K562 (cell line): ENCODE measurements around the gene SRL. TPM values are rescaled to one million over a fixed set of nuclear protein-coding genes. Genes with fewer than 3 reads are reported as not detected.

Experiments used
- ARNT ChIP-seq, 2 experiments: fragments of 450-650 bp; IDR thresholded peaks; 2 replicates each; pipeline ENCODE4 v1.6.1; 2016; ENCODE audit warnings: mild to moderate bottlenecking in 1 of 2
- HDAC6 ChIP-seq: IDR thresholded peaks from 2 replicates; pipeline ENCODE4 v1.6.1; 2012; ENCODE audit warnings: low read depth, mild to moderate bottlenecking, control low read depth, inconsistent platforms, low read length, moderate library complexity
- HLTF ChIP-seq: fragments of 450-650 bp; IDR thresholded peaks from 2 replicates; pipeline ENCODE4 v1.6.1; 2016
- KLF13 ChIP-seq: fragments of 450-650 bp; IDR thresholded peaks from 2 replicates; pipeline ENCODE4 v1.6.1; 2016; ENCODE audit warnings: missing genetic modification characterization, low read depth, mild to moderate bottlenecking, missing compliant biosample characterization, moderate library complexity, borderline replicate concordance
- L3MBTL2 ChIP-seq: fragments of 450-650 bp; IDR thresholded peaks from 2 replicates; pipeline ENCODE4 v1.6.1; 2016; ENCODE audit warnings: mild to moderate bottlenecking, moderate library complexity
- PRPF4 ChIP-seq: fragments of 200-400 bp; formaldehyde crosslinking; IDR thresholded peaks from one replicate; pipeline ENCODE4 v1.6.1; 2017; ENCODE audit warnings: low read length, low read depth, mild to moderate bottlenecking; ENCODE audit not compliant: insufficient read depth, poor library complexity, severe bottlenecking
- SMAD3 ChIP-seq: fragments of 450-650 bp; formaldehyde crosslinking; conservative IDR thresholded peaks from 2 replicates; pipeline ENCODE4 v1.4.0; 2020; ENCODE audit warnings: mild to moderate bottlenecking
- polyA plus RNA-seq, 8 experiments: library from polyadenylated mRNA; depleted of rRNA in 4 of 8; stranded (reverse) in 5 of 8; unstranded in 3 of 8; fragments of >200 nt; fragmentation: Nextera tagmentation in 2 of 8; fragmentation: Illumina TruSeq in 1 of 8; extraction: Ambion mirVana in 2 of 8; extraction: Trizol in 1 of 8; gene quantifications; 2 replicates each; pipeline versions ENCODE4 v1.2.1 to v1.2.3, GENCODE V29; 2011 to 2014; ENCODE audit warnings: inconsistent platforms in 1 of 8, missing spikeins in 1 of 8
- total RNA-seq, 7 experiments: library from RNA; depleted of rRNA in 6 of 7; stranded (reverse); fragments of >200 nt in 6 of 7; fragmentation: Illumina TruSeq in 2 of 7; extraction: Trizol in 2 of 7; gene quantifications; 2 replicates each; pipeline versions ENCODE4 v1.2.1 to v1.2.3, GENCODE V29; 2011 to 2021; ENCODE audit warnings: low replicate concordance in 1 of 7
- TF ChIP-seq, protein P1 (sequence below): sonication (generic); formaldehyde crosslinking; IDR thresholded peaks from 2 replicates; pipeline ENCODE4 v1.8.1; 2023; ENCODE audit warnings: missing genetic modification reagents, mild to moderate bottlenecking, borderline replicate concordance
- TF ChIP-seq, protein P2 (sequence below): fragments of 450-650 bp; IDR thresholded peaks from 2 replicates; pipeline ENCODE4 v1.6.1; 2017; ENCODE audit warnings: mild to moderate bottlenecking, moderate library complexity
- TF ChIP-seq, protein P3 (sequence below): fragments of 150-350 bp; conservative IDR thresholded peaks from 2 replicates; pipeline ENCODE4 v1.6.1; 2014; ENCODE audit warnings: low read length
- TF ChIP-seq, protein P4 (sequence below): fragments of 450-650 bp; IDR thresholded peaks from 2 replicates; pipeline ENCODE4 v1.6.1; 2016; ENCODE audit warnings: low read depth, mild to moderate bottlenecking, moderate library complexity

The SRL gene
- total and polyA plus RNA-seq, 9 of the 15 experiments (the other 6 are each of a cell fraction or from before 2014, with no cell fraction given), result 0.01 TPM; not detected in 8

DNA sequence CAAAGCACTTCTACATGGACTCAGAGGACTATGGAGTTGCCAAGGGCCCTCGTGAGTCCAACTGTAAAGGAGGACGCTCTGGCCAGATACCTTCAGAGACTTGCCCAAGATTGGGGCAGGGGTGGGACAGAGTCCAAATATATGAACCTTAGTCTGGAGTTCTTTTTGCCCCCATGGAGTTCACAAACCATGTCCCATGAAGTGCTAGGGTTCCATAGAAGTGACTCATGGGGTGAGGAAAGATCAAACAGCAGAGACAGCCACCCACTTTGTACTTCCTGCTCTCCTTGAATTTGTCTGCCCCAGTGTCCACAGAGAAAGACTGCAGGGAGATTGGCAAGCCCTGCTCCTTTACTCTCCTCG lies 29.0 kb downstream of the SRL start (continued):
- TF ChIP-seq, protein P1, sequence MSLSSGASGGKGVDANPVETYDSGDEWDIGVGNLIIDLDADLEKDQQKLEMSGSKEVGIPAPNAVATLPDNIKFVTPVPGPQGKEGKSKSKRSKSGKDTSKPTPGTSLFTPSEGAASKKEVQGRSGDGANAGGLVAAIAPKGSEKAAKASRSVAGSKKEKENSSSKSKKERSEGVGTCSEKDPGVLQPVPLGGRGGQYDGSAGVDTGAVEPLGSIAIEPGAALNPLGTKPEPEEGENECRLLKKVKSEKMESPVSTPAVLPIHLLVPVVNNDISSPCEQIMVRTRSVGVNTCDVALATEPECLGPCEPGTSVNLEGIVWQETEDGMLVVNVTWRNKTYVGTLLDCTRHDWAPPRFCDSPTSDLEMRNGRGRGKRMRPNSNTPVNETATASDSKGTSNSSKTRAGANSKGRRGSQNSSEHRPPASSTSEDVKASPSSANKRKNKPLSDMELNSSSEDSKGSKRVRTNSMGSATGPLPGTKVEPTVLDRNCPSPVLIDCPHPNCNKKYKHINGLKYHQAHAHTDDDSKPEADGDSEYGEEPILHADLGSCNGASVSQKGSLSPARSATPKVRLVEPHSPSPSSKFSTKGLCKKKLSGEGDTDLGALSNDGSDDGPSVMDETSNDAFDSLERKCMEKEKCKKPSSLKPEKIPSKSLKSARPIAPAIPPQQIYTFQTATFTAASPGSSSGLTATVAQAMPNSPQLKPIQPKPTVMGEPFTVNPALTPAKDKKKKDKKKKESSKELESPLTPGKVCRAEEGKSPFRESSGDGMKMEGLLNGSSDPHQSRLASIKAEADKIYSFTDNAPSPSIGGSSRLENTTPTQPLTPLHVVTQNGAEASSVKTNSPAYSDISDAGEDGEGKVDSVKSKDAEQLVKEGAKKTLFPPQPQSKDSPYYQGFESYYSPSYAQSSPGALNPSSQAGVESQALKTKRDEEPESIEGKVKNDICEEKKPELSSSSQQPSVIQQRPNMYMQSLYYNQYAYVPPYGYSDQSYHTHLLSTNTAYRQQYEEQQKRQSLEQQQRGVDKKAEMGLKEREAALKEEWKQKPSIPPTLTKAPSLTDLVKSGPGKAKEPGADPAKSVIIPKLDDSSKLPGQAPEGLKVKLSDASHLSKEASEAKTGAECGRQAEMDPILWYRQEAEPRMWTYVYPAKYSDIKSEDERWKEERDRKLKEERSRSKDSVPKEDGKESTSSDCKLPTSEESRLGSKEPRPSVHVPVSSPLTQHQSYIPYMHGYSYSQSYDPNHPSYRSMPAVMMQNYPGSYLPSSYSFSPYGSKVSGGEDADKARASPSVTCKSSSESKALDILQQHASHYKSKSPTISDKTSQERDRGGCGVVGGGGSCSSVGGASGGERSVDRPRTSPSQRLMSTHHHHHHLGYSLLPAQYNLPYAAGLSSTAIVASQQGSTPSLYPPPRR (CRISPR knock-in tag), result no peak
- TF ChIP-seq, protein P2, sequence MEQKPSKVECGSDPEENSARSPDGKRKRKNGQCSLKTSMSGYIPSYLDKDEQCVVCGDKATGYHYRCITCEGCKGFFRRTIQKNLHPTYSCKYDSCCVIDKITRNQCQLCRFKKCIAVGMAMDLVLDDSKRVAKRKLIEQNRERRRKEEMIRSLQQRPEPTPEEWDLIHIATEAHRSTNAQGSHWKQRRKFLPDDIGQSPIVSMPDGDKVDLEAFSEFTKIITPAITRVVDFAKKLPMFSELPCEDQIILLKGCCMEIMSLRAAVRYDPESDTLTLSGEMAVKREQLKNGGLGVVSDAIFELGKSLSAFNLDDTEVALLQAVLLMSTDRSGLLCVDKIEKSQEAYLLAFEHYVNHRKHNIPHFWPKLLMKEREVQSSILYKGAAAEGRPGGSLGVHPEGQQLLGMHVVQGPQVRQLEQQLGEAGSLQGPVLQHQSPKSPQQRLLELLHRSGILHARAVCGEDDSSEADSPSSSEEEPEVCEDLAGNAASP, result no peak
- TF ChIP-seq KLF13 (tag), result no peak
- no peak for TF ChIP-seq ARNT (IDR thresholded peaks at IDR 0.05)
- TF ChIP-seq HDAC6, result no peak
- TF ChIP-seq, protein P3, sequence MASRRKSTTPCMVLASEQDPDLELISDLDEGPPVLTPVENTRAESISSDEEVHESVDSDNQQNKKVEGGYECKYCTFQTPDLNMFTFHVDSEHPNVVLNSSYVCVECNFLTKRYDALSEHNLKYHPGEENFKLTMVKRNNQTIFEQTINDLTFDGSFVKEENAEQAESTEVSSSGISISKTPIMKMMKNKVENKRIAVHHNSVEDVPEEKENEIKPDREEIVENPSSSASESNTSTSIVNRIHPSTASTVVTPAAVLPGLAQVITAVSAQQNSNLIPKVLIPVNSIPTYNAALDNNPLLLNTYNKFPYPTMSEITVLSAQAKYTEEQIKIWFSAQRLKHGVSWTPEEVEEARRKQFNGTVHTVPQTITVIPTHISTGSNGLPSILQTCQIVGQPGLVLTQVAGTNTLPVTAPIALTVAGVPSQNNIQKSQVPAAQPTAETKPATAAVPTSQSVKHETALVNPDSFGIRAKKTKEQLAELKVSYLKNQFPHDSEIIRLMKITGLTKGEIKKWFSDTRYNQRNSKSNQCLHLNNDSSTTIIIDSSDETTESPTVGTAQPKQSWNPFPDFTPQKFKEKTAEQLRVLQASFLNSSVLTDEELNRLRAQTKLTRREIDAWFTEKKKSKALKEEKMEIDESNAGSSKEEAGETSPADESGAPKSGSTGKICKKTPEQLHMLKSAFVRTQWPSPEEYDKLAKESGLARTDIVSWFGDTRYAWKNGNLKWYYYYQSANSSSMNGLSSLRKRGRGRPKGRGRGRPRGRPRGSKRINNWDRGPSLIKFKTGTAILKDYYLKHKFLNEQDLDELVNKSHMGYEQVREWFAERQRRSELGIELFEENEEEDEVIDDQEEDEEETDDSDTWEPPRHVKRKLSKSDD, result no peak
- TF ChIP-seq, protein P4, sequence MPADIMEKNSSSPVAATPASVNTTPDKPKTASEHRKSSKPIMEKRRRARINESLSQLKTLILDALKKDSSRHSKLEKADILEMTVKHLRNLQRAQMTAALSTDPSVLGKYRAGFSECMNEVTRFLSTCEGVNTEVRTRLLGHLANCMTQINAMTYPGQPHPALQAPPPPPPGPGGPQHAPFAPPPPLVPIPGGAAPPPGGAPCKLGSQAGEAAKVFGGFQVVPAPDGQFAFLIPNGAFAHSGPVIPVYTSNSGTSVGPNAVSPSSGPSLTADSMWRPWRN, result no peak
- no peak for TF ChIP-seq L3MBTL2
- TF ChIP-seq SMAD3 (CRISPR knock-in tag), result no peak
- no peak for TF ChIP-seq PRPF4
- no peak for TF ChIP-seq HLTF
